AG04449 (cell line): ENCODE results near the gene CDC37.
"Not testable (repeated sequence)": the region's sequence is repeated elsewhere in the genome, so short reads cannot be mapped to it uniquely, and the experiment has no call there.

ENCODE experiments used
- CTCF ChIA-PET: fragments of 350-600 bp; formaldehyde crosslinking; extraction: SDS; loops from one replicate; lab custom pipeline; 2021; ENCODE audit warnings: antibody characterized with exemption; lab: Yijun Ruan, JAX
- POLR2A ChIA-PET: fragments of 400-600, 350-600 bp; formaldehyde crosslinking; extraction: SDS; loops from one replicate; lab custom pipeline; 2020; ENCODE audit warnings: antibody characterized with exemption, inconsistent platforms; lab: Yijun Ruan, JAX
- DNase-seq: peaks from one replicate; pipeline ENCODE4 v3.0.0-alpha.2; 2010; ENCODE audit warnings: low read depth, low spot score
- H3K4me3 ChIP-seq: 2 replicates; pipeline ENCODE4 v1.5.1; 2011; ENCODE audit warnings: low read depth, mild to moderate bottlenecking, control low read depth, low read length
- TF ChIP-seq, protein P1 (sequence below): IDR thresholded peaks from one replicate; pipeline ENCODE4 v1.5.1; 2011; ENCODE audit warnings: mild to moderate bottlenecking, moderate library complexity, low read length, control low read depth, inconsistent platforms; ENCODE audit not compliant: insufficient read depth; ENCODE audit errors: missing control alignments

CDC37 gene

DNA sequence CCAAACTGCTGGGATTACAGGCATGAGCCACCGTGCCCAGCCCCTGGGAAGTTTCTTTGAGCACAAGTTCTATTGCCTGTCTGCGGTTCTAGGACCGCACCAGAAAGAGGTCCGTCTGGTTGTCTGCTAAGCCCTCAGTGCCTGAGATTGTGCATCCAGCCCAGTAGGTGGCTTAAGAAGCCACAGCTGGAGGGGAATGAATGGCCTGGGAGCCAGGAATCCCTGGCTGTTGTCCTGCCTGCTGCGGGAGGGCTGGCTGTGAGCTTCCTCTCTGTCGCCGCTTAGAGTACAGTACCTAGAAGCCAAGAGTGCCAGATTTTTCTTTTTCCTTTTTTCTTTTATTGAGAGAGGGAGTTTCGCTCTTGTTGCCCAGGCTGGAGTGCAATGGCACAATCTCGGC is 18.8 kb downstream of the CDC37 start:
- ChIA-PET CTCF (interaction anchor here (1.5 to 41.8 kb wide), 2 partner anchors 122 to 454 kb away, joined by 6 to 1180 read pairs; partner anchors contain the start of gene ICAM1), POLR2A (no interaction called here)
- no peak for DNase-seq
- TF ChIP-seq, protein P1, sequence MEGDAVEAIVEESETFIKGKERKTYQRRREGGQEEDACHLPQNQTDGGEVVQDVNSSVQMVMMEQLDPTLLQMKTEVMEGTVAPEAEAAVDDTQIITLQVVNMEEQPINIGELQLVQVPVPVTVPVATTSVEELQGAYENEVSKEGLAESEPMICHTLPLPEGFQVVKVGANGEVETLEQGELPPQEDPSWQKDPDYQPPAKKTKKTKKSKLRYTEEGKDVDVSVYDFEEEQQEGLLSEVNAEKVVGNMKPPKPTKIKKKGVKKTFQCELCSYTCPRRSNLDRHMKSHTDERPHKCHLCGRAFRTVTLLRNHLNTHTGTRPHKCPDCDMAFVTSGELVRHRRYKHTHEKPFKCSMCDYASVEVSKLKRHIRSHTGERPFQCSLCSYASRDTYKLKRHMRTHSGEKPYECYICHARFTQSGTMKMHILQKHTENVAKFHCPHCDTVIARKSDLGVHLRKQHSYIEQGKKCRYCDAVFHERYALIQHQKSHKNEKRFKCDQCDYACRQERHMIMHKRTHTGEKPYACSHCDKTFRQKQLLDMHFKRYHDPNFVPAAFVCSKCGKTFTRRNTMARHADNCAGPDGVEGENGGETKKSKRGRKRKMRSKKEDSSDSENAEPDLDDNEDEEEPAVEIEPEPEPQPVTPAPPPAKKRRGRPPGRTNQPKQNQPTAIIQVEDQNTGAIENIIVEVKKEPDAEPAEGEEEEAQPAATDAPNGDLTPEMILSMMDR, result no peak
- no peak overlapping the region for H3K4me3 ChIP-seq

DNA sequence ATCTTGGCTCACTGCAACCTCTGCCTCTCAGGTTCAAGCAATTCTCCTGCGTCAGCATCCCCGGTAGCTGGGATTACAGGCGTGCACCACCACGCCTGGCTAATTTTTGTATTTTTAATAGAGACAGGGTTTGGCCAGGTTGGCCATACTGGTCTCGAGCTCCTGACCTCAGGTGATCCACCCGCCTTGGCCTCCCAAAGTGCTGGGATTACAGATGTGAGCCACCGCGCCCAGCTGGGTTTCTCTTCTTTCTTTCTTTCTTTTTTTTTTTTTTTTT is 20.2 kb downstream of the CDC37 start:
- POLR2A ChIA-PET, result interaction anchor here (0.9 kb wide), 1 partner anchor 114 kb away, joined by 3 read pairs; no protein-coding TSS in a partner anchor
- DNase-seq, H3K4me3 ChIP-seq: not testable (repeated sequence)
- CTCF ChIA-PET, result interaction anchor here (6.6 to 41.8 kb wide), 2 partner anchors 9 to 120 kb away, joined by 44 to 1180 read pairs; partner anchors contain the start of gene ICAM1

DNA sequence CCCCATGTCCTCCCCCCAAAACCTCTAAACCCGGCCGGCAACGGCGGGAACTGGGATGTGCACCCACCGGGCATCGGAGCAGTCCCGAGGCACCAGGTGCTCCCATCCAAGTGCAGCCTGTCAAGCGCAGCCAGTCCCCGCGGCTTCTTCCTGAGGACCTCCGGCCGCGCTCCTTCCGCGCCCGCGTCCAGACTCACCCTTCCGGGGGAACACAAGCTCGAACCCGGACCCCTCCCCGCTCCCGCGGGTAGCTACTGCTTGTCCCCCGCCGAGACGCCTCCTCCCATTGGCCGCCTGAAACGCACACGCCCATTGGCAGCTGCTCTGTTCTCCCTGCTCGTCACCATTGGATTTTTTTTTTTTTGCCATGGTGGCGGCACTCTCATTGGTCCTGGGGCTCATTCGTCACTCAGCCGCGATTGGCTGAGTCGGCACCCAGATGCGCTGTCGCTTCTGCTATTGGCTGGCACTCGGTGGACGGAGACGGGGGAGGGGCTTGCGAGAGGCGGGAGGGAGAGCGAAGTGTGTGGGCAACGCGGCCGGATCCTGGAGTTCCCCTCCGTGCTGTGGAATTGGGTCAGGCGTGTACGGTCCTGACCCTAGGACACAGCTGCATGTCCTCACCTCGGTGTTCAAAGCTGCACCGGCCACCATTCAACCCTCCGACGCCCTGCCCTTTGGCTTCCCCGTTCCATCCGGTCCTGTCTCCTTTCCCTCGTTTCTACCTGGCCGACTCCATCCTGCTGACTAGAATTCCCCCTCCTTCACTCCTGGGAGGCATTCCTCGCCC is 22.8 kb downstream of the CDC37 start, which contains the start of gene TYK2:
TSS of gene TYK2 (minus strand) at position 260 of the 790 bp plus-strand sequence. CDS start 2,166 bp downstream, outside the sequence.
- POLR2A ChIA-PET, result interaction anchor here (0.6 to 1.9 kb wide), 10 partner anchors 8 to 214 kb away, joined by 3 to 11 read pairs (median 3); partner anchors contain the start of genes ICAM1 and MRPL4
- DNase-seq, result peak; percentile 82
- H3K4me3 ChIP-seq, result peak within 1 kb of the TSS; percentile 96
- TF ChIP-seq, protein P1, result no peak
- CTCF ChIA-PET, result interaction anchor here (0.8 to 41.8 kb wide), 7 partner anchors 8 to 284 kb away, joined by 3 to 1180 read pairs (median 4); partner anchors contain the start of gene ICAM1

DNA sequence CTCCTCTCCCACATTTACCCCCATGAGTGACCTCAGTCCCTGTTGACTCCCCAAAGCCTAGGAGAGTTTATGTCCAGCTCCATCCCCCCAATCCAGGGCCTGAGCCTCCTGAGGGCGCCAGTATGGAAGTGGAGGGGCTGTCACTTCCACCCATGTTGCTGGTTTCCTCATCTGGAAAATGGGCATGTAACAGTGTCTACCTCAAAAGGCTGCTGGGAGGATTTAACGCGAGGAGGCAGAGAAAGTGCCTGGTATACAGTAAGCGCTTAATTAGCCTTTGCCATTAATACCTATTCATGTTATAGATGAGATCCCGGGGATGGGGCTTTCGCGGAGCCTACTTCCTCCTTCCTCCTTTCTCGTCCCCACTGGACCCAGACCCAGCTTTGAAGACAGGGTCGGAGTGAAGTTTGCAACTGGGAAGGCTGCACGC is 23.4 kb downstream of the CDC37 start:
- ChIA-PET POLR2A (interaction anchor here (0.8 to 1.9 kb wide), 7 partner anchors 8 to 109 kb away, joined by 3 to 11 read pairs (median 3); partner anchors contain the start of gene ICAM1), CTCF (interaction anchor here (1.3 to 41.8 kb wide), 7 partner anchors 9 to 284 kb away, joined by 3 to 1180 read pairs (median 4); partner anchors contain the start of gene ICAM1)
- H3K4me3 ChIP-seq, result peak overlapping the region; percentile 96
- TF ChIP-seq, protein P1, result no peak
- DNase-seq, result no peak

DNA sequence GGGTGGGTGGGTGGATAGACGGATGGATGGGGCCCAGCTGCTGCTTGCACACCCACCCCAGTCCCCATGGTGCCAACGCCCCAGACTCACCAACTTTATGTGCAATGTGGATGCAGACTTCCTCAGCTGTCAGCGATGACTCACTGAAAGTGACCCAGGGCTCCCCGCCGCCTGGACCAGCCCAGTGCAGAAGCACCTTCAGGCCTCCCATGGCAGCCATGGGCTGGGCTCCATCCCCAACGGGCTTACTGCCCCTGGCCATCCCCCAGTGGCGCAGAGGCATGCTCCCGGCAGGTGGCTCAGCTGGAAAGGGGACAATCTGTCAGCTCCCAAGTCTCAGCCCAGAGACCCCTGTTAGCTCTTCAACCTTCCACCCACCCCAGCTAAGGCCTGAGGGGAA is 25.2 kb downstream of the CDC37 start:
- DNase-seq, result no peak
- no peak overlapping the region for H3K4me3 ChIP-seq
- TF ChIP-seq, protein P1, result no peak
- ChIA-PET POLR2A (no interaction called here), CTCF (interaction anchor here (3.4 to 41.8 kb wide), 3 partner anchors 11 to 115 kb away, joined by 26 to 1180 read pairs (median 44); partner anchors contain the start of gene ICAM1)

DNA sequence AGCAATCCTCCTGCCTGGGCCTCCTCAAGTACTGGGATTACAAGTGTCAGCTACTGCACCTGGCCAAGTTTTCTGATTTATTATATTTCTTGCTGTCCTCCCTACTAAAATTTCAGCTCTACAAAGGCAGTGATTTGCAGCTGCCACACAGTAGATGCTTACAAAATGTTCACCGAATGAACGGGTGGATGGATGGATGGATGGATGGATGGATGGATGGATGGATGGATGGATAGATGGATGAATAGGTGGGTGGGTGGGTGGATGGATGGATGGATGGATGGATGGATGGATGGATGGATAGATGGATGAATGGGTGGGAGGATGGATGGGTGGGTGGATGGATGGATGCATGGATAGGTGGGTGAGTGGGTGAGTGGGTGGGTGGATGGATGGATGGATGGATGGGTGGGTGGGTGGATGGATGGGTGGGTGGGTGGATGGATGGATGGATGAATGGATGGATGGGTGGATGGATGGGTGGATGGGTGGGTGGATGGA is 26.2 kb downstream of the CDC37 start:
- CTCF ChIA-PET, result interaction anchor here (0.9 to 41.8 kb wide), 3 partner anchors 11 to 114 kb away, joined by 3 to 1180 read pairs (median 44); partner anchors contain the start of gene ICAM1
- not testable (repeated sequence) for H3K4me3 ChIP-seq, DNase-seq
- POLR2A ChIA-PET, result interaction anchor here (1.1 kb wide), 1 partner anchor 33 kb away, joined by 4 read pairs; no protein-coding TSS in a partner anchor

DNA sequence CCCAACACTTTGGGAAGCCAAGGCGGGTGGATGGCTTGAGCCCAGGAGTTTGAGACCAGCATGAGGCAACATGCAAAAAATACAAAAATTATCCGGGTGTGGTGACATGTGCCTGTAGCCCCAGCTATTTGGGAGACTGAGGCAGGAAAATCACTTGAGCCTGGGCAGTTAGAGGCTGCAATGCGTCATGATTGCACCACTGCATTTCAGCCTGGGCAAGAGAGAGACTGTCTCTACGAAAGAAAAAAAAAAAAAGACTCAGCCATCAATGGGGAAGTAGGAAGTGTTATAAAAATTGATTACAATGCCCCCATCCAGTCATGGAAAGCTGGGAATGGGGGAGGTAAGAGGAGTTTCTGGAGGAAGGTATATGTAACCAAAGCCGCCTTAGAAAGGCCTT is 28.4 kb downstream of the CDC37 start:
- H3K4me3 ChIP-seq, result no peak overlapping the region
- CTCF ChIA-PET, result interaction anchor here (0.9 to 41.8 kb wide), 4 partner anchors 9 to 112 kb away, joined by 3 to 1180 read pairs (median 4); partner anchors contain the start of gene ICAM1
- DNase-seq, result no peak
- TF ChIP-seq, protein P1, result no peak
- POLR2A ChIA-PET, result no interaction called here
